Gastroesophageal sphincter (tissue), 4 donors: ENCODE data around the gene PREX1. TPM values are rescaled to one million over a fixed set of nuclear protein-coding genes. Genes with fewer than 3 reads are reported as not detected.

ENCODE experiments used
- ATAC-seq: fragments of 150-250 bp; one replicate; pipeline ENCODE4 v1.9.1; 2016; ENCODE audit warnings: mild to moderate bottlenecking, moderate library complexity
- H3K27ac ChIP-seq, 4 donors: fragments of 200-600 bp; sonication (generic) in 3 of 4; 1 replicate in 3 of 4; 2 replicates in 1 of 4; pipeline ENCODE4 v1.5.1; 2016 to 2019
- H3K27me3 ChIP-seq: fragments of 200-600 bp; sonication (generic); one replicate; pipeline ENCODE4 v1.5.1; 2019
- H3K36me3 ChIP-seq, 2 donors: fragments of 200-600 bp; sonication (generic); one replicate each; pipeline ENCODE4 v1.5.1; 2019; ENCODE audit warnings: control low read depth in 1 of 2
- H3K4me1 ChIP-seq, 3 donors: fragments of 200-600 bp; sonication (generic); 1 replicate in 2 of 3; 2 replicates in 1 of 3; pipeline ENCODE4 v1.5.1; 2016 to 2019; ENCODE audit warnings: control low read depth in 2 of 3
- H3K4me3 ChIP-seq, 2 donors: fragments of 200-600 bp; sonication (generic); one replicate each; pipeline ENCODE4 v1.5.1; 2019; ENCODE audit warnings: mild to moderate bottlenecking in 1 of 2, moderate library complexity in 1 of 2
- H3K9me3 ChIP-seq, 3 donors: fragments of 200-600 bp; sonication (generic); one replicate each; pipeline ENCODE4 v1.5.1; 2017 to 2019; ENCODE audit warnings: control low read depth in 2 of 3
- EP300 ChIP-seq: sonication (generic); formaldehyde crosslinking; IDR thresholded peaks from one replicate; pipeline ENCODE4 v1.6.1; 2017; ENCODE audit warnings: antibody characterized with exemption, mild to moderate bottlenecking
- POLR2A ChIP-seq, 2 donors: fragments of 450-650 bp; IDR thresholded peaks; one replicate each; pipeline ENCODE4 v1.6.1; 2017; ENCODE audit warnings: antibody characterized with exemption in 2 of 2, mild to moderate bottlenecking in 2 of 2, moderate library complexity in 1 of 2
- POLR2AphosphoS5 ChIP-seq: sonication (generic); formaldehyde crosslinking; IDR thresholded peaks from one replicate; pipeline ENCODE4 v1.6.1; 2017; ENCODE audit warnings: antibody characterized with exemption
- WGBS, 2 donors: methylation state at CpG; one replicate each; pipeline ENCODE4 v1.1.5; 2018; ENCODE audit warnings: low coverage in 1 of 2; 5-methylcytosine and 5-hydroxymethylcytosine counted together
- total RNA-seq, 4 donors: library from RNA; depleted of rRNA; stranded (reverse); fragments of >200 nt; gene quantifications; one replicate each; pipeline ENCODE4 v1.1.0, GENCODE V29; 2016
- TF ChIP-seq, protein P1 (sequence below), 4 experiments: fragments of 200-600 bp in 2 of 4; fragments of 450-650 bp in 2 of 4; sonication (generic) in 1 of 4; IDR thresholded peaks; one replicate each; pipeline ENCODE4 v1.5.1; 2017 to 2019; ENCODE audit warnings: antibody characterized with exemption in 4 of 4, mild to moderate bottlenecking in 2 of 4, moderate library complexity in 2 of 4

Gene PREX1
- total RNA-seq, 4 donors from 2014 or later = 16.3 to 35.7 (median 20.0) TPM

DNA sequence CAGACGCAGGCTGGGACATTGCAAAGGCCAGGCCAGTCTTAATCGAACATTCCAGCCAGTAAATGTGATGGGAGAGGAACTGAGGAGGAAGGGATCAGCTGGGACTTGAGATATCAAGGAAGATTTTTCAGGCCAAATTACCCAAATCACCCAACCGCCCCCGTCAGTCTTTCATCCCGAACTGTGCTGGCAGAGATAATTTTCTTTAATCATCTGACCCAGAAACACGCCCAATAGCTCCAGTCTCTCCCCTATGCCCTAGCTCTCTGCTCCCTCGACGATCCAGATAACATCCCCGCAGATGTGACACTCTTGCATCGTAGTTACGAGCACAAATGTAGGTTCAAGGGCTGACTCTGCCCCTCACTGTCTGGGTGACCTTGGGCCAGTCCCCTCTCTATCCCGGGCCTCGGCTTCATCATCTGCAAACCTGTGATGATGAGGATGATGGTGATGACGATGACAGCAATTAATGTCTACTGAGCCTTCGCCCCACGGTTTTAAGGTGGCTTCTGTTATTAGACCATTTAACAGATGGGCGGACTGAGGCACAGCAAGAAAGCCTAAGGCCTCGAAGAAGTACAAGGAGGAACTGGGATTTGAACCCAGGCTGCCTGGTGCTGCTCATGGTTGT, 118.6 kb downstream of the PREX1 start:
- H3K36me3 ChIP-seq = peaks cover 0 to 5% of the 10 kb centered on the region in 2 donors
- peak overlapping the region in 1 of 4 donors; percentile 60 for H3K27ac ChIP-seq
- H3K4me3 ChIP-seq = no peak overlapping the region
- no peak for ATAC-seq
- no peaks in the 10 kb centered on the region for H3K9me3 ChIP-seq
- WGBS, 2 donors = 78 to 90% methylated on average over 11 to 14 of the region's 18 CpGs
- H3K27me3 ChIP-seq = no peaks in the 10 kb centered on the region
- TF ChIP-seq, protein P1, sequence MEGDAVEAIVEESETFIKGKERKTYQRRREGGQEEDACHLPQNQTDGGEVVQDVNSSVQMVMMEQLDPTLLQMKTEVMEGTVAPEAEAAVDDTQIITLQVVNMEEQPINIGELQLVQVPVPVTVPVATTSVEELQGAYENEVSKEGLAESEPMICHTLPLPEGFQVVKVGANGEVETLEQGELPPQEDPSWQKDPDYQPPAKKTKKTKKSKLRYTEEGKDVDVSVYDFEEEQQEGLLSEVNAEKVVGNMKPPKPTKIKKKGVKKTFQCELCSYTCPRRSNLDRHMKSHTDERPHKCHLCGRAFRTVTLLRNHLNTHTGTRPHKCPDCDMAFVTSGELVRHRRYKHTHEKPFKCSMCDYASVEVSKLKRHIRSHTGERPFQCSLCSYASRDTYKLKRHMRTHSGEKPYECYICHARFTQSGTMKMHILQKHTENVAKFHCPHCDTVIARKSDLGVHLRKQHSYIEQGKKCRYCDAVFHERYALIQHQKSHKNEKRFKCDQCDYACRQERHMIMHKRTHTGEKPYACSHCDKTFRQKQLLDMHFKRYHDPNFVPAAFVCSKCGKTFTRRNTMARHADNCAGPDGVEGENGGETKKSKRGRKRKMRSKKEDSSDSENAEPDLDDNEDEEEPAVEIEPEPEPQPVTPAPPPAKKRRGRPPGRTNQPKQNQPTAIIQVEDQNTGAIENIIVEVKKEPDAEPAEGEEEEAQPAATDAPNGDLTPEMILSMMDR (IDR thresholded peaks at IDR 0.05) = no peak
- no peak for TF ChIP-seq POLR2A (IDR thresholded peaks at IDR 0.05)
- TF ChIP-seq POLR2AphosphoS5 = no peak
- no peak for TF ChIP-seq EP300
- peaks cover 0 to 57% (median 24%) of the 10 kb centered on the region in 3 donors for H3K4me1 ChIP-seq

DNA sequence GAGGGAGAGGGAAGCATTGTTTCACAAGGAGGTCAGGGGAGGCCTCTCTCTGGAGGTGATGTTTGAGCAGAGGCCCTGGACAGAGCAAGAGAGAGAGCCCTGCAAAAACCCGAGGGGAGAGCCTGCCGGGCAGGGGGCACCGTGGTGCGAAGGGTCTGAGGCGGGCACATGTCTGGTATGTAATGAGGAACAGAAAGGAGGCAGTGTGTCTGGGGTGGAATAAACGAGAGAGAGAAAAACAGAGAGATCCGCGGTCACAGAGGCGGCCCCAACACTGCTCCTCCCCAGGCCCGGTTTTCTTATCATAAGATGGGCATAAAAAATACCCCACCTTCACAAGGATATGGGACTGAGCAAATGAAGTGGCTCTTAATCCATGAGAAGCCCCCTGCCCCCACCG, 119.2 kb downstream of the PREX1 start:
- TF ChIP-seq POLR2AphosphoS5 (no peak), POLR2A (IDR thresholded peaks at IDR 0.05) (no peak), EP300 (no peak)
- TF ChIP-seq, protein P1 (IDR thresholded peaks at IDR 0.05) = no peak
- no peaks in the 10 kb centered on the region for H3K9me3 ChIP-seq
- 80 to 83% methylated on average over 10 to 11 of the region's 11 CpGs for WGBS, 2 donors
- H3K36me3 ChIP-seq = peaks cover 0 to 5% of the 10 kb centered on the region in 2 donors
- no peaks in the 10 kb centered on the region for H3K27me3 ChIP-seq
- ATAC-seq = no peak
- H3K4me1 ChIP-seq = peaks cover 0 to 63% (median 24%) of the 10 kb centered on the region in 3 donors
- peak overlapping the region in 1 of 4 donors; percentile 60 for H3K27ac ChIP-seq
- no peak overlapping the region for H3K4me3 ChIP-seq

DNA sequence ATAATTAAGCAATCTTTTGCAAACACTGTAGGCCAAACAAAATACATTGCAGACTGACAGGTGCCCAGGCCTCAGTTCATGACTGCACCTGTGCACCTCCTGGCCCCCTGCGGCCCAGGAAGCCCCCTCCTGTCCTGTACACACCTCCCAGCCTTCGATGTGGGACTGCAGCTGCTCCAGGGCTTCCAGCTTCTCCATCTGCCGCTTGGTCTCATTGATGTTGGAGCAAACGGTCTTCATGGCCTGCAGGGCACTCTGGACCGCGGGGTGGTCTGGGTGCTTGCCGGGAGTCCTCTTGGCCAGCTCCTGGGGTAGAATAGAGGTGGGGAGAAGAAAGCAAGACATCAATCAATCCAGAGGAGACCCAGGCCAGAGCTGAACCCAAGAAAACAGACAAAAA, 119.7 kb downstream of the PREX1 start:
- Histone ChIP-seq H3K36me3 (peaks cover 0 to 5% of the 10 kb centered on the region in 2 donors), H3K4me3 (no peak overlapping the region), H3K27me3 (no peaks in the 10 kb centered on the region), H3K9me3 (no peaks in the 10 kb centered on the region), H3K27ac (peak overlapping the region in 1 of 4 donors; percentile 60), H3K4me1 (peaks cover 0 to 68% (median 26%) of the 10 kb centered on the region in 3 donors)
- TF ChIP-seq, protein P1 (IDR thresholded peaks at IDR 0.05) = no peak
- no peak for ATAC-seq
- WGBS, 2 donors = 81 to 92% methylated on average over 2 to 3 of the region's 7 CpGs

DNA sequence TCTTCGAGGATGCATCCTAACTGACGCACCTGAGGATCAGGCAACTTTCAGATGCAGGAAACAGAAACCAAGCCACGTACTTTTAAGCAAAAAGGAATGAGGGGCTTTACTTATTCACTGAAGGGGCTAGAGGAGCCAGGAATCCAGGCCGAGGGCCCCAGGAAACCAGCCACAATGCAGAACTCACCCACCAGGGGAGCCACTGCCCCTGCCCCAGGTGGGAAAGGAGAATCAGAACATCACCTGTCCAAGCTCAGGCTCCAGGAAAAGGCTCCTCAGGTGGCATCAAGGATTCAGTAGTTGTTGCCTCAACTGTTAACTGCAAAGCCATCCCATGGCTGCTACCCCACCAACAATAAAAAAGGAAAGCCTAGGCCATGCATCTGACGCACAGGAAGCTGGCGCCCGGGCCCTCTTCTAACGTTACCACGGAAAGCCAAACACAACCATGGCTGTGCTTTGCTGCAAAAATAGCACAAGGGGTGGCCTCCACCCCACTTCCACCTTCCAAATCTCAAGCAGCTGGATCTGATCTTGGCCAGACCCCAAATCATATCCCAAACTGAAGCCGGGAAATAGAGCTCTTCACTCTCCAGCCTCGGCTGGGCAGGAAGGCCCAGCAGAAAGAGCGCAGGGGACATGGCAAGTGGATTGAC, 121.0 kb downstream of the PREX1 start:
- WGBS, 2 donors = 60 to 100% methylated on average over 1 to 4 of the region's 12 CpGs
- H3K4me1 ChIP-seq = peaks cover 0 to 73% (median 26%) of the 10 kb centered on the region in 3 donors
- peak; percentile 50 for ATAC-seq

More for the DNA sequence above, 121.0 kb downstream of the PREX1 start:
- Histone ChIP-seq H3K9me3 (no peaks in the 10 kb centered on the region), H3K27ac (peak overlapping the region in 3 of 4 donors; percentile 50 to 63 (median 60)), H3K36me3 (peaks cover 0 to 5% of the 10 kb centered on the region in 2 donors), H3K27me3 (no peaks in the 10 kb centered on the region), H3K4me3 (no peak overlapping the region)
- TF ChIP-seq POLR2AphosphoS5 (peak; percentile 26), POLR2A (IDR thresholded peaks at IDR 0.05) (no peak)
- TF ChIP-seq, protein P1 (IDR thresholded peaks at IDR 0.05) = no peak
